Tongue (tissue), 3 donors: ENCODE measurements around the gene OPN5. TPM values are rescaled to one million over a fixed set of nuclear protein-coding genes. Genes with fewer than 3 reads are reported as not detected.

Experiments
- DNase-seq: peaks from one replicate; pipeline ENCODE4 v3.0.0-alpha.2; 2015
- small RNA-seq: library from RNA; depleted of rRNA; stranded (forward); fragments of <200 nt; gene quantifications from one replicate; pipeline ENCODE3, GENCODE V24; 2014; ENCODE audit warnings: low replicate concordance
- total RNA-seq: library from RNA; depleted of rRNA; stranded (reverse); fragments of >200 nt; gene quantifications from one replicate; pipeline ENCODE4 v1.2.3, GENCODE V29; 2014

The OPN5 gene
- total RNA-seq, 1 donor from 2014 or later, result not detected

GRCh38 chr6:47862731-47863130, 80.9 kb downstream of the OPN5 start:
- DNase-seq, result no peak

- no peak for DNase-seq
Observed at GRCh38 chr6:47865206-47865605, 83.4 kb downstream of the OPN5 start.

GRCh38 chr6:47875593-47875992, 93.8 kb downstream of the OPN5 start:
- no peak for DNase-seq

Small RNA genes lying within 50 kb of the gene (small RNA-seq; reads per million reads assigned to genes)
- gene RNU1-105P, result not detected

Other genes starting within 250 kb of the OPN5 start
- 2.6 TPM for gene ADGRF4, start 83.5 kb upstream of the OPN5 start, total RNA-seq